HEK293 (cell line): Measurements from ENCODE around the gene PHF10.
A peak's percentile ranks its signal among the peaks of the same experiment; 100 is the strongest.

Experiments
- CTCF ChIA-PET: fragments of 350-600 bp; formaldehyde crosslinking; extraction: SDS; loops from one replicate; lab custom pipeline; 2021; ENCODE audit warnings: antibody characterized with exemption; lab: Yijun Ruan, JAX
- POLR2A ChIA-PET: fragments of 300-600 bp; formaldehyde crosslinking; extraction: SDS; loops from one replicate; lab custom pipeline; 2020; ENCODE audit warnings: antibody characterized with exemption, inconsistent platforms; lab: Yijun Ruan, JAX
- H3K27ac ChIP-seq: fragments of 200-500 bp; sonication (Bioruptor generic); 2 replicates; pipeline ENCODE4 v1.5.1; 2014; ENCODE audit warnings: low read depth, low read length, control low read depth, inconsistent platforms; ENCODE audit errors: extremely low read depth
- H3K36me3 ChIP-seq, 2 experiments: fragments of 200-500 bp in 1 of 2; sonication (Bioruptor generic) in 1 of 2; 1 replicate in 1 of 2; 2 replicates in 1 of 2; pipeline ENCODE4 v1.5.1; 2014 to 2017; ENCODE audit warnings: inconsistent platforms in 2 of 2, low read length in 2 of 2; ENCODE audit not compliant: control insufficient read depth in 2 of 2, insufficient read depth in 1 of 2
- H3K4me1 ChIP-seq: fragments of 200-500 bp; sonication (Bioruptor generic); 2 replicates; pipeline ENCODE4 v1.5.1; 2014; ENCODE audit warnings: mild to moderate bottlenecking, low read length, inconsistent platforms; ENCODE audit not compliant: control insufficient read depth, insufficient read depth
- H3K4me3 ChIP-seq: 2 replicates; pipeline ENCODE4 v1.5.1; 2011; ENCODE audit warnings: low read depth, mild to moderate bottlenecking, control low read depth, low read length, moderate library complexity
- H3K9me3 ChIP-seq: fragments of 200-500 bp; sonication (Bioruptor generic); 2 replicates; pipeline ENCODE4 v1.5.1; 2014; ENCODE audit warnings: low read depth, low read length, inconsistent platforms; ENCODE audit not compliant: control insufficient read depth, insufficient read depth
- MYNN ChIP-seq: fragments of 450-650 bp; formaldehyde crosslinking; IDR thresholded peaks from 2 replicates; pipeline ENCODE4 v1.5.1; 2016; ENCODE audit warnings: missing biosample characterization, missing genetic modification characterization, borderline replicate concordance
- SETDB1 ChIP-seq: IDR thresholded peaks from one replicate; pipeline ENCODE4 v1.6.1; 2017; ENCODE audit warnings: mild to moderate bottlenecking, low read length, moderate library complexity, mixed read lengths; ENCODE audit not compliant: insufficient read length
- YY2 ChIP-seq: fragments of 450-650 bp; formaldehyde crosslinking; IDR thresholded peaks from 2 replicates; pipeline ENCODE4 v1.5.1; 2016; ENCODE audit warnings: missing biosample characterization, missing genetic modification characterization
- ZBTB20 ChIP-seq: fragments of 450-650 bp; formaldehyde crosslinking; IDR thresholded peaks from 2 replicates; pipeline ENCODE4 v1.5.1; 2016; ENCODE audit warnings: missing biosample characterization, missing genetic modification characterization
- ZBTB48 ChIP-seq: fragments of 450-650 bp; formaldehyde crosslinking; IDR thresholded peaks from 2 replicates; pipeline ENCODE4 v1.5.1; 2016; ENCODE audit warnings: missing biosample characterization, missing genetic modification characterization
- ZNF2 ChIP-seq: fragments of 450-650 bp; formaldehyde crosslinking; IDR thresholded peaks from 2 replicates; pipeline ENCODE4 v1.5.1; 2016; ENCODE audit warnings: missing biosample characterization, missing genetic modification characterization
- ZNF274 ChIP-seq, 2 experiments: fragments of 200-500 bp in 1 of 2; fragments of 450-650 bp in 1 of 2; sonication (Bioruptor generic) in 1 of 2; formaldehyde crosslinking in 1 of 2; IDR thresholded peaks; 2 replicates each; pipeline versions ENCODE4 v1.5.1 to v1.6.1; 2014 to 2016; ENCODE audit warnings: borderline replicate concordance in 1 of 2, inconsistent platforms in 1 of 2, low read length in 1 of 2, missing biosample characterization in 1 of 2, missing genetic modification characterization in 1 of 2
- ZNF48 ChIP-seq: fragments of 450-650 bp; formaldehyde crosslinking; IDR thresholded peaks from 2 replicates; pipeline ENCODE4 v1.5.1; 2016; ENCODE audit warnings: missing biosample characterization, missing genetic modification characterization
- ZNF677 ChIP-seq: fragments of 450-650 bp; IDR thresholded peaks from 2 replicates; pipeline ENCODE4 v1.5.0; 2018; ENCODE audit warnings: missing biosample characterization, mild to moderate bottlenecking, missing genetic modification characterization, moderate library complexity
- ZNF776 ChIP-seq: fragments of 450-650 bp; formaldehyde crosslinking; IDR thresholded peaks from 2 replicates; pipeline ENCODE4 v1.5.0; 2017; ENCODE audit warnings: missing biosample characterization, missing genetic modification characterization, borderline replicate concordance
- ZNF777 ChIP-seq: fragments of 450-650 bp; formaldehyde crosslinking; IDR thresholded peaks from 2 replicates; pipeline ENCODE4 v1.5.1; 2017; ENCODE audit warnings: missing biosample characterization, missing genetic modification characterization, borderline replicate concordance
- ZNF792 ChIP-seq: fragments of 450-650 bp; formaldehyde crosslinking; IDR thresholded peaks from 2 replicates; pipeline ENCODE4 v1.5.1; 2016; ENCODE audit warnings: missing biosample characterization, missing genetic modification characterization
- TF ChIP-seq, protein P1 (sequence below): fragments of 450-650 bp; formaldehyde crosslinking; IDR thresholded peaks from 2 replicates; pipeline ENCODE4 v1.5.1; 2016; ENCODE audit warnings: missing biosample characterization, missing genetic modification characterization
- TF ChIP-seq, protein P2 (sequence below): fragments of 450-650 bp; formaldehyde crosslinking; IDR thresholded peaks from 2 replicates; pipeline ENCODE4 v1.5.1; 2016; ENCODE audit warnings: missing biosample characterization, missing genetic modification characterization
- TF ChIP-seq, protein P3 (sequence below): fragments of 450-650 bp; formaldehyde crosslinking; IDR thresholded peaks from 2 replicates; pipeline ENCODE4 v1.5.1; 2016; ENCODE audit warnings: missing biosample characterization, missing genetic modification characterization
- TF ChIP-seq, protein P4 (sequence below): fragments of 450-650 bp; formaldehyde crosslinking; IDR thresholded peaks from 2 replicates; pipeline ENCODE4 v1.5.1; 2016; ENCODE audit warnings: missing biosample characterization, missing genetic modification characterization
- TF ChIP-seq, protein P5 (sequence below): fragments of 450-650 bp; formaldehyde crosslinking; IDR thresholded peaks from 2 replicates; pipeline ENCODE4 v1.5.1; 2017; ENCODE audit warnings: missing biosample characterization, missing genetic modification characterization

The PHF10 gene

DNA sequence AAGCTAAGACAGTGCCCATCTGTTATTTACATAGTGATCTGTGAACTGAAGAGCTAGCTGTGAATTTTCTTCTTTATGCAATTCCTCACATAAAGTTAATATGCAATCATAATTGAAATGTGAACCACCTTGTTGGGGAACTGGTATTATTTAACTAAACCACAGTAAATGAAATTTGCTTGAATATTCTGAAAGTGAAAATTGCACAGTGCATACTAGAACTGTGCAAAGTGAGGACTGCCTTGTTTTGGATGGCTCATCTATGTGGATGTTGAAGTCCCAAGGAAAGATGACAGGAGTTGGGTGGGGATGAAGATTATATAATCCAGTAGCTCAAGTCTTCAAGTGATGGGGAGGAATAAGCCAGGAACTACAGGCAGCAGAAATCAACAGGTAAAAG lies 5.7 kb upstream of the PHF10 start:
- Histone ChIP-seq H3K9me3 (no peaks in the 10 kb centered on the region), H3K36me3 (no peaks in the 10 kb centered on the region), H3K27ac (no peak overlapping the region), H3K4me1 (no peaks in the 10 kb centered on the region), H3K4me3 (no peak overlapping the region)
- TF ChIP-seq ZNF776 (tag by site-specific recombination): no peak
- no peak for TF ChIP-seq ZNF792 (tag by site-specific recombination)
- TF ChIP-seq, protein P1, sequence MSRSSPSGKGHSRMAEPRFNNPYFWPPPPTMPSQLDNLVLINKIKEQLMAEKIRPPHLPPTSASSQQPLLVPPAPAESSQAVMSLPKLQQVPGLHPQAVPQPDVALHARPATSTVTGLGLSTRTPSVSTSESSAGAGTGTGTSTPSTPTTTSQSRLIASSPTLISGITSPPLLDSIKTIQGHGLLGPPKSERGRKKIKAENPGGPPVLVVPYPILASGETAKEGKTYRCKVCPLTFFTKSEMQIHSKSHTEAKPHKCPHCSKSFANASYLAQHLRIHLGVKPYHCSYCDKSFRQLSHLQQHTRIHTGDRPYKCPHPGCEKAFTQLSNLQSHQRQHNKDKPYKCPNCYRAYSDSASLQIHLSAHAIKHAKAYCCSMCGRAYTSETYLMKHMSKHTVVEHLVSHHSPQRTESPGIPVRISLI (tag by site-specific recombination): no peak
- TF ChIP-seq, protein P2, sequence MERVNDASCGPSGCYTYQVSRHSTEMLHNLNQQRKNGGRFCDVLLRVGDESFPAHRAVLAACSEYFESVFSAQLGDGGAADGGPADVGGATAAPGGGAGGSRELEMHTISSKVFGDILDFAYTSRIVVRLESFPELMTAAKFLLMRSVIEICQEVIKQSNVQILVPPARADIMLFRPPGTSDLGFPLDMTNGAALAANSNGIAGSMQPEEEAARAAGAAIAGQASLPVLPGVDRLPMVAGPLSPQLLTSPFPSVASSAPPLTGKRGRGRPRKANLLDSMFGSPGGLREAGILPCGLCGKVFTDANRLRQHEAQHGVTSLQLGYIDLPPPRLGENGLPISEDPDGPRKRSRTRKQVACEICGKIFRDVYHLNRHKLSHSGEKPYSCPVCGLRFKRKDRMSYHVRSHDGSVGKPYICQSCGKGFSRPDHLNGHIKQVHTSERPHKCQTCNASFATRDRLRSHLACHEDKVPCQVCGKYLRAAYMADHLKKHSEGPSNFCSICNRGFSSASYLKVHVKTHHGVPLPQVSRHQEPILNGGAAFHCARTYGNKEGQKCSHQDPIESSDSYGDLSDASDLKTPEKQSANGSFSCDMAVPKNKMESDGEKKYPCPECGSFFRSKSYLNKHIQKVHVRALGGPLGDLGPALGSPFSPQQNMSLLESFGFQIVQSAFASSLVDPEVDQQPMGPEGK (tag by site-specific recombination): no peak
- TF ChIP-seq ZBTB48: no peak
- TF ChIP-seq, protein P3, sequence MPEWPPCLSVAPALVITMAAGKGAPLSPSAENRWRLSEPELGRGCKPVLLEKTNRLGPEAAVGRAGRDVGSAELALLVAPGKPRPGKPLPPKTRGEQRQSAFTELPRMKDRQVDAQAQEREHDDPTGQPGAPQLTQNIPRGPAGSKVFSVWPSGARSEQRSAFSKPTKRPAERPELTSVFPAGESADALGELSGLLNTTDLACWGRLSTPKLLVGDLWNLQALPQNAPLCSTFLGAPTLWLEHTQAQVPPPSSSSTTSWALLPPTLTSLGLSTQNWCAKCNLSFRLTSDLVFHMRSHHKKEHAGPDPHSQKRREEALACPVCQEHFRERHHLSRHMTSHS: no peak
- no peak for TF ChIP-seq ZNF677 (tag by site-specific recombination)
- TF ChIP-seq ZNF48 (tag by site-specific recombination): no peak
- no peak for TF ChIP-seq ZNF2
- TF ChIP-seq YY2: no peak
- TF ChIP-seq ZBTB20: no peak
- no peak for TF ChIP-seq SETDB1
- TF ChIP-seq MYNN (tag by site-specific recombination): no peak
- no peak for TF ChIP-seq ZNF274 (IDR thresholded peaks at IDR 0.05; ENCODE audit: low read length)
- no peak for TF ChIP-seq ZNF274 (tag by site-specific recombination; IDR thresholded peaks at IDR 0.05; ENCODE audit: borderline replicate concordance)
- no peak for TF ChIP-seq ZNF777 (tag by site-specific recombination)
- TF ChIP-seq, protein P4, sequence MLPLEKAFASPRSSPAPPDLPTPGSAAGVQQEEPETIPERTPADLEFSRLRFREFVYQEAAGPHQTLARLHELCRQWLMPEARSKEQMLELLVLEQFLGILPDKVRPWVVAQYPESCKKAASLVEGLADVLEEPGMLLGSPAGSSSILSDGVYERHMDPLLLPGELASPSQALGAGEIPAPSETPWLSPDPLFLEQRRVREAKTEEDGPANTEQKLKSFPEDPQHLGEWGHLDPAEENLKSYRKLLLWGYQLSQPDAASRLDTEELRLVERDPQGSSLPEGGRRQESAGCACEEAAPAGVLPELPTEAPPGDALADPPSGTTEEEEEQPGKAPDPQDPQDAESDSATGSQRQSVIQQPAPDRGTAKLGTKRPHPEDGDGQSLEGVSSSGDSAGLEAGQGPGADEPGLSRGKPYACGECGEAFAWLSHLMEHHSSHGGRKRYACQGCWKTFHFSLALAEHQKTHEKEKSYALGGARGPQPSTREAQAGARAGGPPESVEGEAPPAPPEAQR (tag by site-specific recombination): no peak
- ChIA-PET CTCF (no interaction called here), POLR2A (no interaction called here)

DNA sequence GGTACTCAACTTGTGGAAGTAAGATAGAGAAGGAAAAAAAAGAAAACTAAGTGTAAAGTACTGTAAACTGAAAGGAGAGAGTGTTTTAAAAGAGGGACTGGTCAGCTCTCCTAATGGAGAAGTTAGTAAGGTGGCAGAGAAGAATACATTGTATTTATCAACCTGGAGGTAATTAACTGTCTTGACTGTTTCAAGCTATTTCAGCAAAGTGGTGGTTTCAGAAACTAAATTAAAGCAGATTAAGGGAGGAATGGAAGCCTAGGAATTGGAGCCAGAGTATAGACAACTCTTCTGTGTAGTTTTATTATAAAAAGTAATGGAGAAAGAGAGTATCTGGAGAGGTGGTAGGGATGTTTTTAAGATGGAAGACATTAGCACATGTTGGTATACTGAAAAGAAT lies 2.7 kb upstream of the PHF10 start:
- ChIA-PET CTCF (no interaction called here), POLR2A (interaction anchor here (1.0 kb wide), 1 partner anchor 25 kb away, joined by 3 read pairs; the partner anchor contains the start of genes DYNLT2 and ERMARD)
- Histone ChIP-seq H3K27ac (no peak overlapping the region), H3K4me3 (no peak overlapping the region), H3K4me1 (no peaks in the 10 kb centered on the region), H3K36me3 (no peaks in the 10 kb centered on the region), H3K9me3 (no peaks in the 10 kb centered on the region)
- TF ChIP-seq ZNF2: no peak
- TF ChIP-seq, protein P5, sequence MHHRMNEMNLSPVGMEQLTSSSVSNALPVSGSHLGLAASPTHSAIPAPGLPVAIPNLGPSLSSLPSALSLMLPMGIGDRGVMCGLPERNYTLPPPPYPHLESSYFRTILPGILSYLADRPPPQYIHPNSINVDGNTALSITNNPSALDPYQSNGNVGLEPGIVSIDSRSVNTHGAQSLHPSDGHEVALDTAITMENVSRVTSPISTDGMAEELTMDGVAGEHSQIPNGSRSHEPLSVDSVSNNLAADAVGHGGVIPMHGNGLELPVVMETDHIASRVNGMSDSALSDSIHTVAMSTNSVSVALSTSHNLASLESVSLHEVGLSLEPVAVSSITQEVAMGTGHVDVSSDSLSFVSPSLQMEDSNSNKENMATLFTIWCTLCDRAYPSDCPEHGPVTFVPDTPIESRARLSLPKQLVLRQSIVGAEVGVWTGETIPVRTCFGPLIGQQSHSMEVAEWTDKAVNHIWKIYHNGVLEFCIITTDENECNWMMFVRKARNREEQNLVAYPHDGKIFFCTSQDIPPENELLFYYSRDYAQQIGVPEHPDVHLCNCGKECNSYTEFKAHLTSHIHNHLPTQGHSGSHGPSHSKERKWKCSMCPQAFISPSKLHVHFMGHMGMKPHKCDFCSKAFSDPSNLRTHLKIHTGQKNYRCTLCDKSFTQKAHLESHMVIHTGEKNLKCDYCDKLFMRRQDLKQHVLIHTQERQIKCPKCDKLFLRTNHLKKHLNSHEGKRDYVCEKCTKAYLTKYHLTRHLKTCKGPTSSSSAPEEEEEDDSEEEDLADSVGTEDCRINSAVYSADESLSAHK (tag by site-specific recombination): peak; percentile 93
